NCI-H1105 treated with DMSO at 0.1 percent for 48 hours (cell line): Measurements from ENCODE around the gene SHANK2.
A peak's percentile ranks its signal among the peaks of the same experiment; 100 is the strongest.
"Not testable (repeated sequence)": the region's sequence is repeated elsewhere in the genome, so short reads cannot be mapped to it uniquely, and the experiment has no call there.

ENCODE experiments used
- DNase-seq: peaks from one replicate; lab custom pipeline; 2025; lab: John Stamatoyannopoulos, UW

The SHANK2 gene

DNA sequence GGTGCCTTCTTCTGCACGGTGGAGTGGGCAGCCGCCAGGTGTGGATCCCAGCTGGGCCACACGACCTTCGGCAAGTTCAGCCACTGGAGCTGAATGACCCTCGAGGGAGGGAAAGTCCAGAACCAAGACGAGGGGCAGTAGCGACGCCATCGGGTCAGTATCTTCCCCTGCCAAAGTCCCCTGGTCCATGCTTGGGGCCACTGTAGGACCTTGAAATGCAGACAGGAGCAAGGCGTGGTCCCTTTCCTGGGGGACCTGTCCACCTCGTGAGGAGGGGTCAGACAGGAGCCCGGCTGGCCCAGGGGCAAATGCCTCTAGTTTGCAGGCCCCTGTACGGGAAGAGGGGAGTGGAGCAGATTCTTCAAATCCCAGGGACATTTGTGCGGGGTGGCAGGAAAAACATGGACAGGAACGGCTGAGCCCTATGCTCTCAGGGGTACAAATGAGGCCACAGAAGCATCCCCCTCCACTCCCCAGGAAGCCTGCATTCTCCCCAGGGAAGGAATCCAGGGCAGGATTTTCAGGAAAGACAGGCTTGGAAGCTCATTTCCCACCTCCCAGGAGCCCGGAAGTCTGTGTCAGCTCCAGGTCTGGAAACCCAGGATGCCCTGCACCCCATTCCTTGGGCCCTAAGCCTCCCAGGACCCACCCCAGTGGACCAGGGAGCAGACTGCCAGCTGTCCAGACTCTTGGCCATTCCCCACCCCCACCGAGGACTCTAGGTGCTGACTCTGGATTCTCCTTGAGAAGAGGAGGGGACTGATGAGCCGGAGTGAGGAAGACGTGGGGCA lies 6.6 kb downstream of the SHANK2 start:
- DNase-seq, result no peak

DNA sequence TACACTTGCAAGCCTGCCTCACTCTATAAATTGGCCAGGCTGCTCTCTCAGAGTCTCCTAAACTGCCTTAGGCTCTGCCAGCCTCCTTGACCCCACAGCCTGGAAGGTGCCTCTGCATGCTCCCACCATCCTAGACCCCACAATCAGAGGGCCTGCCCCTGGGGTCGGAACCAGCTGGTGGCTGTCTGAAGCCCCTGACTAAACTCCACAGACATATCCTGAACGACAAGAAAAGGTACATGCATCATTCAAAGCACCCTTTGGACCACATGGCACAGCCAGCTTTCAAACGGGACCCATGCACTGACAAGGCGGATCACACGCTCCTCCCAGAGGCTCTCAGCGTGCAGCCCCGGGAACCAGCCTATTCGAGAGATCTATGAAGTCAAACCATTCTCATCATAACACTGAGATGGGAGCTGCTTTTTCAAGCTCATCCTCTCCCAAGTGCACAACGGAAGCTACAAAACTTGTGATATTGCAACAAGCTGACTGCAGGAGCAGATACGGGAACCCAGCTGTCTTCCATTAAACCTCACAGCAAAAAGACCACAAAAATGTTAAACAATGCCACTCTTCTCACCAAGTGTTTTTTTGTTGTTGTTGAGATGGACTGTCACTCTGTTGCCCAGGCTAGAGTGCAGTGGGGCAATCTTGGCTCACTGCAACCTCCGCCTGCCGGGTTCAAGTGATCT lies 8.1 kb downstream of the SHANK2 start:
- DNase-seq, result no peak

DNA sequence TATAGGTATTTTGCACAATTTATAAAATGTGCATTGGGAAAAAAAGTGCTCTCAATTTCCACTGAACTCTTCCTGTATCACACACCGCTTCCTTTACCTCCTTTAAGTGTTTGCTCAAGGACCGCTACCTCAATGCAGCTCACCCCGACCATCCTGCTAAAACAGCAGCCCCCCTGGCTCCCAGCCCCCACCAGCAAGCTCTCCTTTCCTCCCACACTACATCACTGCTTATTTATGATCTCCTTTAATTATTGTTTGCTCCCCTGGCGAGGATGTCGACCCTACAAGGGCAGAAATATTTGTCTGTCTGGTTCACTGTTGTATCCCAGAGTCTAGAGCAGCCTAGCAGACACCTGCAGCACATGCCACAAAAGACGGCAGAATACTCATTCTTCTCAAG lies 10.0 kb downstream of the SHANK2 start:
- DNase-seq, result peak; percentile 12

DNA sequence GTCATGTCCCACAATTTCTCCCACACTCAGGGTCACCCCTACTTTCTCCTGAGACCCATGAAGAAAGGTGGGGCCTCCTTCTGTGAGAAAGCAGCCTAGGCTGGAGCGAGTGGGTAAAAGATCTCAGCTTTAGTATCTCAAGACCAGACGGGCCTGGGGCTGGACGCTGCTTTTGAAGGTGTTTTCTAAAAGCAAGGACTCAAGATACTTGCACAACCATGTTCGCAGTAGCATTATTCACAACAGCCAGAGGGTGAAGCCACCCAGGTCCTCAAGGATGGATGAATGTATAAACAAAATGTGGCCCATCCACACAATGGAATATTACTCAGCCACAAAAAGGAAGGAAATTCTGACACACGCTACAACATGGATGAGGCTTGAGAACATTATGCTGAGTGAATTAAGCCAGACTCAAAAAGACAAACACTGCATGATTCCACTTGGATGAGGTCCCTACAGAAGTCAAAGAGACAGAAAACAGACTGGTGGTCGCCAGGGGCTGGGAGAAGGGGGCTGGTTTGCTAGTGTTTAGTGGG lies 10.6 kb downstream of the SHANK2 start:
- no peak for DNase-seq

DNA sequence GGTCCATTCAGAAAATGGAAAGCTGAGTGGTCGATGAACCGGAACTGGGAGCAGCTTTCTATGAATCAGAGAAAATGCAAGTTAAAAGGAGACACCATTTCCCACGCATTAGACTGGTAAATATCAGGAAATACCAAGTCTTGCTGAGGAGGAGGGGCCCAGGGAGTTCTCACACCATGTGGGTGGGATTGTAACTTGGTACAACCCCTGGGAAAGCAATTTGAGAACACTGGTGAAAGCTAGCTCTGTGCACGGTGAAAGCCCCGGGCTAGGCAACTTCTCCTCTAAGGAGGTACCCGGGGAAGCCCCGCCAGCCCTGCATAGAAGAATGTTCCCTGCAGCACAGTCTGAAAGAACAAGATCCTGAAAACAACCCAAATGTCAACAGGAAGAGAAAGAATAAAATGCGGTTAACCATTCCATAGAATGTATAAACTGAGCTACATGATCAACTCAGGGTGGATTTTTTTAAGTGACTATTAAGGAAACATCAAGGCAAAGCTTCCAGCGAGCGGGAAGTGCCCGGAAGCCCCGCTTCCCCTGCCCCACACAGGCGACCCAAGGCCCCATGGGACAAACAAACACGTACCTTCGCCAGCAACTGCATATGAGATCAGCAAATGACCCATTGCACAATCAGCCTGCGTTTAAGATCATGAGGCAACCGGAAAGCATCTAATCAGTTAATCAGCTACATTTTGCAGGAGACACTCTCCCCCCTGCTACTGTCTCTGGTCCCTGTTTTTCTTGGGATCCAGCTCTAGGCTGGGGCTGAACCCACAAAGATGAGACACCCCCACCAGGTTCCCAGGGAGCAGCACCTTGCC lies 11.3 kb downstream of the SHANK2 start:
- no peak for DNase-seq

DNA sequence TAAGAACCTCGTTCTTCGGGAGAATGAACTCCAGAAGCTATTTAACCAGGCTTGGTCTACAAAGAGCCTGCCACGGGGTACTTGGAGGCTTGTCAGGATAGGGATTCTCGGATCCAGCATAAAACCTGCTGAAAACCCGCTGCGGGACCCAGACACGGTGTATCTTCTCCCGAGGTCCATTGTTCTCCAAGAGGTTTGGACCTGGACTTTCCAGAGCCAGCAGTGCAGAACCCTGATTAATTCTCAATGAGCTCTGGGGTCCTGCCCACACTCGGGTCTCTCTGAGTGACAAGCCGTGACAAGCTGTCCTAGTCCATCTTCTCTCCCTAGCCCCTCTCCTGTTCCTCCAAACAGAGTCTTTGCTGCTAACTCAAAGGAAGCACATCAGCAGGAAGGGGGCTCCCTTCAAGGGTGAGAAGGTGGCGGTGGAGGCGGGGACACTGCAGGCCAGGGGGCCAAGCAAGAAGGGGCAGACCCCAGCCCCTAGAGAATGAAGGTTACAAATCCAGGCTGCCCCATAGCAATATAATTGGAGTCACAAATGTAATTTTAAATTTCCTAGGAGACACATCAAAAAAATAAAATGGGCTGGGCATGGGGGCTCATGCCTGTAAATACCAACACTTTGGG lies 12.2 kb downstream of the SHANK2 start:
- DNase-seq, result no peak

DNA sequence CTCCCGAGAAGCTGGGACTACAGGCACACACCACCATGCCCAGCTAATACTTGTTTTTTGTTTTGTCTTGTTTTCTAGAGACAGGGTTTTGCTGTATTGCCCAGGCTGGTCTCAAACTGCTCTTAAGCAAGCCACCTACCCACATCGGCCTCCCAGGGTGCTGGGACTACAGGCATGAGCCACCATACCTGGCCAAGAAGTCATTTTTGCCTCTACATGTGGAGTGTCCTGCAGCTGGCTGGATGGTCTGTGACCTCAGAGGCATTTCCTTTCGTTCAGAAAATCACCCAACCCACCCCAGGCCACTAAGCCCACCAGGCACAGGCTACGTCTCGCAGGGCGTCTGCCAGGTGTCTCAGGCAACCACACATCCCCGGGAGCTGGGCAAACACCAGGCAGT lies 12.8 kb downstream of the SHANK2 start:
- DNase-seq, result no peak

DNA sequence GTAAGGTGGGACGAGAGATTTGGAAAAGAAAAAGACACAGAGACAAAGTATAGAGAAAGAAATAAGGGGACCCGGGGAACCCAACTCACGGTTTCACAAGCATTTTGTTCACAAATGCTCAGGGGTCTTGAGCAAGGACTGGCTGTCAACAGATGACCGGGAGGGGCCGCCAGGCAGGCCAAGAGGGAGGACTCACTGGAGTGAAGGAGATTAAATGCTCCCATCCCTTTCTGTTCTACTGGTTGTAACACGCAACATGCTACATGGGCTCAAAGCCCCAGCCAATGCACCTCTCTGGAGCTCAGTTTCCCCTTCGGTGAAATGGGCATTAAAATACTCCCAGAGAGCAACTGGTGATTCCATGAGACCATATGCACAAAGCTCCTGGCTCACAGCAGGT lies 13.4 kb downstream of the SHANK2 start:
- DNase-seq, result no peak

DNA sequence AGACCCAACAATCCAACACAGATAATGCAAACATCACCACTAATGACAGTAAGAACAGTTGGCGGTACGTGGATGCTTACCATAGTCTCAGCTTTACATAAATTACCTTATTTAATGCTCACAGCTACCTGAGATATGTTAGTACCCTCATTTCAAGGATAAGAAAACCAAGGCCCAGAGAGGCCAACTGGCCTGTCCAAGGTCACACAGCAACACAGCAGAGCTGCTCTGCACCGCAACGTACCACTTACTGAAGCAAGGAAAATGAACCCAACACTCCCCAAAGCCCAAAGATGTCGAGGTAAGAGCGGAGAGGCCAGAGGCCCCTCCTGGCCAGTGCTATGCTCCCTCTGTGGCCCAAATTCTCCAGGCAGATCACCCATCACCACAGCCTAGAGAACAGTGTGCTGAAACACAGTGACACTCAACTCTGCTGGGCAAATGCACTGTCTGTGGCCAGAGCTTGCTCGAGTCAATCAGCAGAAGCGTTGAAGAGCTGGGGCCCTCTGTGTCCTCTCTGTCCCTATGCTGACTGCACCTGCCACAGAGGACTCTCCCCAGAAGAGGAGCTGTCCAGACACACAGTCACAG lies 14.0 kb downstream of the SHANK2 start:
- no peak for DNase-seq

DNA sequence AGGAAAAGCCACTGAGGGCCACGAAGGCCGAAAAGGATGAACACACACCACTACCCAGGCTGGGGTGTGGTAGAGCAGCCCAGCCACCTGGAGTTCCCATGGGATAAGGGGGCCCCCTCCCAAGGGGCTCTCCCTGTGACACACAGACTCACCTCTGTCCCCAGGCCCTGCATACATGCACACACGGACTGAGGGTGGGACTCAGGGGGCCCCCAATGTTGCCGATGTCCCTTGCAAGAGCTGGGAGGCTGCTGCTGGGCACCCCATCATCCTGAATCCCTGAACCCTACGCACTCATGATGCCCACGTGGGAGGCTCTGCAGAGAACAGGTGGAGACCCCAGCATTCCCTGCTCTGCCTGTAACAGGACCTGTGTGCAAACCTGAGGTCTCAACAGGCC lies 14.5 kb downstream of the SHANK2 start:
- DNase-seq, result no peak

DNA sequence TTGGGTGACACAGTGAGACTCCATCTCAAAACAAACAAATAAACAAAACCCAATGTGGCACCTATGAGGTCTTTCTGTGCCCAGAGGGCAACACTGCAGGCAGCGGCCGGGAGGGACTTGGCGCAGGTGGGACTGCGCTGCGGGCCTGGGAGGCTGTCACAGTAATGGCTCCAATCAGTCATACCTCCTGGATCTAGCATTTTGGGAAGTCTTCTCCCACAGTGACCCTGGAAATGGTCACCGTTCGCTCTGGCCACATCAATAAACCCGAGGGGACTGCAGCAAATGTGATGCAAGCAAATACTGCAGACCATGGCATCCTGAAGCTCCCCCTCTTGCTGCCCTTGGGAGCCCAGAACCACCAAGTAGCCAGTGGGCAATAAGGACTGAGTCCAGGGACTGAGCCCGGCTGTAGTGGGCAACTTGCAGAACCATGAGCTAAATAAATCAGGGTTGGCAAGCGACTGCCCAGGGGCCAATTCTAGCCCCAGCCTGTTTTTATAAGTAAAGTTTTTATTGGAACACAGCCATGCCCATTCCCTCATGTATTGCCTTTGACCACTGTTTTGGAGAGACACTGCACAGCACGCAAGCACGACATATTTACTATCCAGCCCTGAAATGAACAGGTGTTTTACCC lies 15.4 kb downstream of the SHANK2 start:
- DNase-seq, result no peak

DNA sequence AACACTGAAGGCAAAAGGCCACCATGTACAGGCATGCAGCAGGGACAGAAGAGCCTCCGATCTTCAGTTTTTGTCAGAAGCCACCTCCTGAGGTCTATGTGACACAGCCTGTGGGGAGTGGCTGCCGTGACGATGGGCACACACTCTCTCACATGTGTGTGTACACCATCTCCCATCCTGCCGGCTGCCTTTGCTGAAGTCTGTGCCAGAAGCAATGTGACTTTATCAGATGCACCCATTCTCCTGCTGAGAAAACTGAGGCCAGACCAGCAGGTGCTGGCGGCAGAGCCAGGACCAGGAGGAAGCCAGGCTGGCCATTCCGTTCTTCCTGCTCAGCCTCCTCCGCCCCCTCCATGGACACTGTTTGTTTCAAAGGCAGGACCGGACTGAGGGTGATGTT lies 16.7 kb downstream of the SHANK2 start:
- no peak for DNase-seq

DNA sequence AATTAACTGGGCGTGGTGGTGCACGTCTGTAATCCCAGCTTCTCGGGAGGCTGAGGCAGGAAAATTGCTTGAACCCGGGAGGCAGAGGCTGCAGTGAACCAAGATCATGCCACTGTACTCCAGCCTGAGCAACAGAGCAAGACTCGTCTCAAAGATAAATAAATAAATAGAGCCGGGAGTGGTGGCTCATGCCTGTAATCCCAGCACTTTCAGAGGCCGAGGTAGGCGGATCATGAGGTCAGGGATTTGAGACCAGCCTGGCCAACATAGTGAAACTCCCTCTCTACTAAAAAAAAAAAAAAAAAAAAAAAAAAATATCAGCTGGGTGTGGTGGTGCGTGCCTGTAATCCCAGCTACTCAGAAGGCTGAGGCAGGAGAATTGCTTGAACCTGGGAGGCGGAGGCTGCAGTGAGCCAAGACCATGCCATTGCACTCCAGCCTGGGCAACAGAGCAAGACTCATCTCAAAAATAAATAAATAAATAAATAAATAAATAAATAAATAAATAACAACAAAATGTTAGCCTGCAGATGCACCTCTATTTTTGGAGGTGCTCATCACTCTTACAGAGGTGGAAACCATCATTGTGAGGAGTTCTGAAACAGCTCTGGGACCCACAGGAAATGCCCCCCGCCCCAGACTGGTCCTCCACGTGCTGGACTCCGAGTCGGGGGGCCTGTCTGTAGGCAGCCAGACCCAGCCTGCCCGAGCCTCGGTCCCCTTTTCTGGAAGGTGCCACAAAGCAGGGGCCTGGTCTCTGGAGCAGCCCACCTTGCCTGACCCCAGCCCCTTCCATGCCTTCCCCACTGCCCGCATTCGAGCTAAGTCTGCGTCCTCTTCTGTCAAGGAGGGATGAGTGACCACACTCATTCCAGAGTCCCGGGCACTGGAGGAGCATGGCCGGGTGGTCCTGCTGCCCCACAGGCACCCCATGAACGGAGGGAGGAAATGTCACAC lies 18.2 kb downstream of the SHANK2 start:
- DNase-seq, result not testable (repeated sequence)

DNA sequence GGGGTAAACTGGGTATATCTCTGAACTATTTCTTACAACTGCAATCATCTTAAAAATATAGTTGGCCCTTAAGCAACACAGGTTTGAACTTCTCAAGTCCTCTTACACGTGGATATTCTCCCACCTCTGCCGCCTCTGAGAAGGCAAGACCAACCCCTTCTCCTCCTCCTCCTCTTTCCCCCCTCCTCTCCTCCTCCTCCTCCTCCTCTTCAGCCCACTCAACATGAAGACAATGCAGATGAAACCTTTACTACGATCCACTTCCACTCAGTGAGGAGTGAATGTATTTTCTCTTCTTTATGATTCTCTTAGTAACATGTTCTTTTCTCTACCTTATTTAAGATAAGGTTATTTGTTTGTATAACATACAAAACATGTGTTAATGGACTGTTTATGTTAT lies 20.0 kb downstream of the SHANK2 start:
- no peak for DNase-seq

DNA sequence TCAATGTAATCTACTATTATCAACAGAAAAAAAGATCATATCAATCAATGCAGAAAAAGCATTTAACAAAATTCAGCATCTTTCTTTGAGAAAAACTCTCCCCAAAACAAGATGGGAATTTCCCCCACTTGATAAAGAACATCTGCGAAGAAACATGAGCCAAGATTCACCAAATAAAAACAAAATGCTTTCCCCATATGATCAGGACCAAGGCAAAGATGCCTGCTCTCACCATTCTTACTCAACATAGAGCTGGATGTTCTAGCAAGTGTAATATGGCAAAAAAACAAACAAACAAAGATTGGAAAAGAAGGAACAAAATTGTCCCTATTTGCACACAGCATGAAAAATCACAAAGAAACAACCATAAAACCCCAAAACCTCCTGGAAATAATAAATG lies 23.4 kb downstream of the SHANK2 start:
- no peak for DNase-seq

DNA sequence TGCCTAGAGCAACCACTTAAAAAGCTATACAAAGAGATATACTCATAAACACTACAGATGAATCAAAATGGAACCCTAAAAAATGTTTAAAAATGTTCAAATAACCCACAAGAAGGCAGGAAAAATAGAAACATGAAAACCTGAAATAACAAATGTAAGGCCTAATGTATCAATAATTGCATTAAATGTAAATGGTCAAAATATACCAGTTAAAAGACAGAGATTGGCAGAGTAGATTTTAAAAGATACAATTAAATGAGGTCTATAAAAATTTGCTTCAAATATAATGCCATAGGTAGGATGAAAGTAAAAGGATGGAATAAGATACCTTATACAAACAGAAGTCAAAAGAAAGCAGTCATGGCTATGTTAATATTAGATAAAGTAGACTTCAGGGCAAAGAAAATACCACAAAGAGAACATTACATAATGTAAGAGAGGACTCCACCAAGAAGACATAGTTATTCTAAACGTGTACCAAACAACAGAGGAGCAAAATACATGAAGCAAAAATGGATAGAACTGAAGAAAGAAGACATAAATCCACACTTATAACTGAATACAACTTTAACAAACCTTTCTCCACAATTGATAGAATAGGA lies 25.2 kb downstream of the SHANK2 start:
- DNase-seq, result no peak

DNA sequence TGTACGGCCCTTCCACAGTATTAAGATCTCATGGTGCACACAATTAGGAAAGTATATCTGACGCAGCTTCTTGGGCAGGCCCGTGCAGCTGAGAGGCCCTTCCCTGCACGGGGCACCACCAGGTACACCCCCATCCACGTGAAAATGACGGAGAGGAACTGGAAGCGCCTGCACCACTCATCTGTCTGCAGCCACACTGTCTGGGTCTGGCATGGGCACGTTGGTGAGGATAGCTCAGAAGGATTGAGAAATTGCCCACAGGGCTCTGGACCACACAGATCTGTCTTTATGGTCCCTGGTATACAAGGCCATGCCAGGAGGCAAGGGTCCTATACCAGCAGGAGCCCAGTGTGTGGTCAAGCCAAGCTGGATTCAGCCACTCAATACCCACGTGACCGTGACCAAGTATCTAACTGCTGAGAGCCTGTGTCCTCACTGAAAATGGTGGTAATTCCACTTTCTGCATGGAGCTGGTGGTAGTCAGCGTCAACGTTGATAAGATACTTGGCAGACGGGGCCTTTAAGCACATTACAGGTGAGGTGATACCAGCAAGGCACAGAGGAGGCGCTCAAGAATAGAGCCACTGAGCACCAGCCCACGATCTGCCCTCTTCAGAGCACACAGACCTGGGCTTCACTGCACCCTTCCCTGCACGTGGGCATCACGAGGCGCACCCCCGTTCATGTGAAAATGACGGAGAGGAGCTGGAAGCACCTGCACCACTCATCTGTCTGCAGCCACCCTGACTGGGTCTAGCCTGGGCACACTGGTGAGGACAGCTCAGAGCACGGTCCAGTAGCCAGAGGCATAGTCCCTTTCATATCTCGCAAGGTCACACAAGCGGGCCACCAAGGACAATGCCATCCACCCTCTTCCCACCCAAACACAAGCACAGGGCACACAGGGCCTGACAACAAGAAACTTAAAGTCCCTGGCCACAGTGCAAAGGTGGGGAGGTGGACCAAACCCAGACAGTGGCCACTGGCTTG lies 28.4 kb downstream of the SHANK2 start:
- no peak for DNase-seq

DNA sequence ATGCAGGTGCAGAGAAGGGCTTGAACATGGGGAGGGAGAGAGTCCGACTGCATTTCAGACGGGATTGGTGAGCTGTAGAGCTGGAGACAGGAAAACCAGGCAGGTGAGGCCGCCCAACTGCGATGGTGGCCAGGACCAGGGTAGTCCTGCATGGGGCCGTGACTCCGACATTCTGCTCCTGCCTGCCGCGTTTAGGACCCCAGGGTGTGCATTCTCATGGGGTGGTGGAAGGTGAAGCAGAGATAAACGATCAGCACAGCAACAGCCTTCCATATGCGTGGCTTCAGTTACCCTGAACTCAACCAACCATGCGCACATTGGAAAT lies 29.3 kb downstream of the SHANK2 start:
- no peak for DNase-seq
